GM19468 (cell line): ENCODE data around the gene PRICKLE2.

Experiments
- ATAC-seq: cut with Tn5 transposase; IDR thresholded peaks from one replicate; pipeline ENCODE4 v1.9.1; 2021; ENCODE audit warnings: mild to moderate bottlenecking, moderate library complexity, moderate number of reproducible peaks; ENCODE audit not compliant: unreplicated experiment; ENCODE audit errors: extremely low read depth

Gene PRICKLE2

DNA sequence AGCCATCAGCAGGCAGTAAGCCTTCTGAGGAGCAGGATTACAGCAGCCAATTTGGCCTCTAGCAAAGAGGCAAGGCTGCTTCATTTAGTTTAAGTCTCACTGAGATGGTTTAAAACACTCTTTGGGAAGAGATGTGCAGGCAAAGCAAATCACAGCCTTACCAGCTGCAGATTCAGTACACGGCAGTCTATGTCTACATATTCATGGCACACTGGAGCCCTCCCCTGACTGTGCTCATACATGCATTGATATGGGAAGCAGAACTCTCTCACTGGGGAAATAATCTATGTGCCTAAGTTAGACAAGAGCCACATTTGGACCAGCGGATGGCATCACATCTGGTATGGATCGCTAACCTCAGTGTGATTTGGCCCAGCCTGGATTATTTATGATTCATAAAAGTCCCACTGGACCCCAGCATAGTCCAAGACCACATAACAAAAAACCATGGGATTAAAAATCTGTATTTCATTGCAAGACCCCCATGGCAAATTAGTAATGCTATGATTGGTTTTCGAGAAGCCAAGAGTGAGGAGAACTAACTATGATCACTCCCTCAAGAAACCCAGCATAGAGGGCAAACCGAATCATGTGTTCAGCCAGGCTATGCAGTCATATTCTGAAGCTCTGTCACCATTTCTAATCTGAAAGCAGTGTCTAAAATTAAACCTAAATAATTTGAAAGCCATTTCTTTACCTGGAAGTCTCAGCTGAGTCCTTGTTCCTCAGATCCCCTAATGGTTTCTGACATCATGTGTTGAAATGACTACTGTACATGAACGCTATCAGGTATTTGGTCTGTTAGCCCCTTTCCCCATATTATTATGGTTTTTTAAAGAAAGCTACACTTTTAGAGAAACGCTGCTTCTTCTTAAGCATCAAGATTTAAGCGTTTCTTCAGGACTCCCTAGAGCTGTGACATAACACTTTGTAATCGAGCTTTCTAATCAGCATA is 1.2 kb downstream of the PRICKLE2 start:
- ATAC-seq, result no peak

DNA sequence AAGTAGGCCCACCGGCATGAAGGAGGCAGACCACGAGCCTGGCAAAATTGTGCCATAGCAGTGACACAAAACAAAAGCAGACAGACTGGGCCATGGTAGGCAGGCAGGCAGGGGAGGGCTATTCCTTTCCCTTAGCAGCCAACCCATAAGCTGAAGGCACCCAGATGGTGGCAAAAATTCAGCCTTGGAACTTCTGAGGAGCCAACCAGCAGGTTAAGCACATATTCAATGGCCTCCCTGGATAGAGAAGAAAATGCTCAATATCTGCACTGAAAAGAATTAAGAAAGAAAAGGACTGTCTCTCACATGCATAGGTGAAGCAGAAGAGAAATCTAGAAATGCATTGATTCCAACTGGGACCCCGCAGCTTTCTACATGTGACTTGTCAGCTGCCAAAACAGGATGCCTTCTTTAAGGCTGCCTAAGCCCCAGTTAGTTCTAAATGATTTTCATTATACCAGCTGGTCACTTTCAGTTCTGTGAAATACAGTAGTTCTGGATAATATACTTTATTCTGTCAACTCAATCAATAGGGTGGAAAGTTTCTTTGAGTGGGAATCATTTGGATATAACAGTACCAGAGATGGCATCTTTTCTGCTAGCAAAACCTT is 2.7 kb downstream of the PRICKLE2 start:
- no peak for ATAC-seq

GRCh38 chr3:64221571-64222257 is 3.6 kb downstream of the PRICKLE2 start:
- no peak for ATAC-seq

GRCh38 chr3:64220161-64220914 is 4.9 kb downstream of the PRICKLE2 start:
- ATAC-seq, result no peak

DNA sequence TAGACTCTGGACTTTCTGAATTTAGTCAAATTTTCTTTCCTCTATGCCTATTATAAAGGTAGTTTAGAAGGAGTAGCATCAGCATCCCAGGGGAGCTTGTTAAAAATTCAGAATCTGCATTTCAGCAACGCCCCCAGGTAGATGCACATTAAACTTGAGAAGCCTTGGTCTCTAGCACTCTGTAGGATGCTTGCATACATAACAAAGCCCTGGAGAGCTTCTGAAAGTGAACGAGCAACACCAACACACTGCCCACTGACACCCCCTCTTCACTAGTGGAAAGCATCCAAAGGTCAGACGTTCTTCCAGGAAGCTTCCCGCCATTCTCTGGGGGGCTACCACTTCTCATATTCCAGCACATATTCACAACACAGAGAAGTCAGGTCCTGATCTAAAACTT is 6.5 kb downstream of the PRICKLE2 start:
- no peak for ATAC-seq

GRCh38 chr3:64218329-64218728 is 6.9 kb downstream of the PRICKLE2 start:
- no peak for ATAC-seq

- ATAC-seq, result no peak
Observed at GRCh38 chr3:64216274-64217147, 8.8 kb downstream of the PRICKLE2 start.

DNA sequence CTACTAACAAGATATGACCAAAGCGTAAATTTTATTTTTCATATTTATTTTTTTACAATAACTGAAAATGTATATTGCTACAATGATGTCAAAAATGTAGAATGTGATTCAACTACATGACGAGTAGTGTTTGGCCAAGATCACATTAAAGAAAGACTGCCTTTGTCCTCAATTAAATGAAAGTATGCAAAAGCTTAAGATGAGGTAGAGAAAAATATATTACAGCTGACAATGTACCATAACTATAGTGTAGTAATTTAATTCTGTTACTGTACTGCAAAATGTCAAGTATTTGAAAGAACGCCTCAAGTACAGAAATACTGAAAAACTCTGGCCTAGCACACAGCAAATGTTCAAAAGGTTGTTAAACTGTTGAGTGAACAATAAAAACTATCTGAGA is 9.7 kb downstream of the PRICKLE2 start:
- ATAC-seq, result no peak

GRCh38 chr3:64215103-64215502 is 10.2 kb downstream of the PRICKLE2 start:
- no peak for ATAC-seq

- ATAC-seq, result no peak
Observed at GRCh38 chr3:64214381-64215018, 10.8 kb downstream of the PRICKLE2 start.

DNA sequence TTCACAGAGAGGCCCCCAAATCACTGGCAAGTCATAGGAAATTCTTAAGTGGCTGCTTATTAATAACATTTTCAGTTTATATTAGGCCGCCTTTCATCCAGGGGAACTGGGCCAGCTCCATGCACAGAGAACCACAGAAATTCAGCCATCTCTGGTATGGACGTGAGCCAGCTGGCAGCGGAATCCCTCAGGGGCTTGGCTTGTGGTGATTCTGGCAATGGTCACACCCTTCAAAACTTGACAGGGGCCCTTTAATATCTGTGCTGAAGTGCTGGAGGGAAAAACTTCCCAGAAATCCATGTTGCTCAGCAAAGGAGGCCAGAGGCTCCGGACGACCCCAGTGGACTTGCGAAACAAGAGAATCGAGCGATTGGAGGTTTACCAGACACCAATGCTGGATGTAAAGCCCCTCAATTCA is 11.3 kb downstream of the PRICKLE2 start:
- ATAC-seq, result no peak

DNA sequence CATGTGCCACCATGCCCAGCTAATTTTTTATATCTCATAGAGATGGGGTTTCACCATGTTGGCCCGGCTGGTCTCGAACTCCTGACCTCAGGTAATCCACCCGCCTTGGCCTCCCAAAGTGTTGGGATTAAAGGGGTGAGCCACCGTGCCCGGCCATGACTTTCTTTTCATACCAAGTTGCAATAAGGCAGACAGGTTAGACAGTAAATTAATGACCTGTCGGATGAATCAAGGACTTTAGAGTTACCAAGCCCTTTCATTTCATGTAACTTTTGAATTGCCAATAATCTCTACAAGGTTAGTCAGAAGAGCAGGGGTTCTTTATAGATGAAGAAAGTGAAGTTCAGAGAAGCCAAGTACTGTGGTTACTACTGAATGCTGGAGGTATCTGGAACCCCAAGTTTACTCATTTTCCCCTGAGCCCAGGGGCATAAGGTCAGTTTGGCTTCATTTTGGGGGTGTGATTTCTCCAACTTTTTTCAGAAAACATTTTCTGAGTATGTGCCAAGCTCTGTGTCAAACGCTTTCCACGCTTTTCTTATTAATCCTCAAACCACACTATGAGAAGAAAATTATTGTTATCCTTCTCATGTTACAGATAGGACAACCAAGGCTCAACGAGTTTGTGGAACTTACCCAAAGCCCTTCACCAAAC is 11.9 kb downstream of the PRICKLE2 start:
- no peak for ATAC-seq

DNA sequence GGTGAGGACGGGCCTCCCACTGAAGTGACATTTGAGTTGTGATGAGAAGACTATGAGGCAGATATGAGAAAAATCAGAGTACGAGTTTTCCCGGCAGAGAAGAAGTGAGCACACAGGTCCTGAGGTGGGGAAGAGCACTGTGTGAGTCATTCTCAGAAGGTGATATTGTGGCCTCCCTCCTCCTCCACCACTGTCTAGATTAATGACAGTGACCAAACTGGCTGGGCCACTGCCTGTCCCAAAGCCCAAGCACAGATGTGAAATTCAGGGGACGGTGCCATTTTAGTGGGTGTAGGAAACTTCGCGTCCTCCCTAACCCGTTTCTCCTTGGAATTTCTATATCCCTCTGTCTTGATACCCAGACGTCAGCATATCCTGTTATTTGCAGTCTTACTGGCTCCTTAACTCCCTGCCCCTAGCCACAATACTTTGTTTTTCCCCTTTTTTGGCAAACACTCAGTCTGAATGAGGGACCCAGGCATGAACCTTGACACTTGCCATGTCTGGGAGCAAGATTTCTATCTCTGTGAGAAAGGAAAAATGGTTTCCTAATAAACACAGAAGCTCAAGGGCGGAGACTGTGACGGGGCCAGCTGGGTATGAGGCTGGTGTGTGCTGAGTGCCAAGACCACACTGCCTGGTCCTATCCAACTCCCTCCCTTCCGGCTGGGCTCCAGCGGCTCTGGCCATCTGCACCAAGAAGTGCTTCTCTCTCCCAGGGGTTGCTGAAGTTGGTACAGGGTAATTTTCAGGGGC is 15.2 kb downstream of the PRICKLE2 start:
- ATAC-seq, result no peak

DNA sequence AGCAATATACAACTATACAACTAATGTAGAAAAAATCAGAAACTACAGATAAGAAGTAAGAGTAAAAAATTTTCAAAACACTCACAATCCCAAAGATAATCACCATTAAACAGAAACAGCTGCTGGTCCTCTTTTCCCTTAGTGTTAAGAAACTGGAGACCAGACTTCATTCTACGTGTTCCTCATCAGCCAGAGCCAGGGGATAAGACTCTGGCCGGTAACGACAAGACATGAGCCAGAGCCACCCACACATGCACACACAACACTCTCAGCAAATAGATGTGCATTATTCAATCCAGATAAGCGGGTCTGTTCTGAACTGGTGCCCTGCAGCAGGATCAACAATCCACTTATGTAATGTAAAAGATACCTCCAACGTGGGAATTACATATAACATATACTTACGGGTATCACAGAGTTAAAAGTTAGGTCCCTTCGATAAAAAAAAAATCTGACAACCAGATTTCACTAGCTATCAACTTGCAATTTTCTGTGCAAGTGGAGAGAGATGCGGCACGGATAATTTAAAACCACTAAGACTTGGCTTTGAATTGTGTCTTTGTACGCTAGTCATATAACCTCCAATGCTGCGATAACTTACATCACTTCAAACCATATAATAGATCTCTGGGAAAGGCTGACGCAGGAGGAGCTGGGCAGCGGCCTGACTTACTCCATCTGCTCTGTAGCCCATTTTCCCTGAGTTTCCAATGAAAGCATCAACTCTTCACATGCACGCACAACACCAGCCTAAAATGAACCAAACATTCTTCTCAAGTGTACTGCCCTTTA is 17.8 kb downstream of the PRICKLE2 start:
- ATAC-seq, result no peak

GRCh38 chr3:64203969-64204908 is 21.0 kb downstream of the PRICKLE2 start:
- ATAC-seq, result no peak

GRCh38 chr3:64203216-64203615 is 22.1 kb downstream of the PRICKLE2 start:
- no peak for ATAC-seq
